Measurements from ENCODE around the gene CORO7. TPM values are rescaled to one million over a fixed set of nuclear protein-coding genes. Genes with fewer than 3 reads are reported as not detected.

CORO7 gene

GRCh38 chr16:4306470-4307214 lies 109.8 kb downstream of the CORO7 start:
- WGBS: 57% methylated on average over 16 of the region's 16 CpGs

More at GRCh38 chr16:4306470-4307214, 109.8 kb downstream of the CORO7 start:
- Histone ChIP-seq H2BK5ac (ENCODE audit: low read depth, low read length, poor library complexity, severe bottlenecking) (no peak overlapping the region), H3K27ac (ENCODE audit: low read length, poor library complexity, severe bottlenecking) (peak overlapping the region; percentile 70), H3K23ac (ENCODE audit: low read length in 2 of 2) (no peak overlapping the region), H3K4me1 (ENCODE audit: control insufficient read depth, insufficient read depth, low read depth, low read length) (peaks cover 33% of the 10 kb centered on the region), H3K36me3 (ENCODE audit: control insufficient read depth in 1 of 2, insufficient read depth in 2 of 2, low read depth in 1 of 2, low read length in 2 of 2) (peaks cover 0 to 11% of the 10 kb centered on the region in 2 experiments), H2AFZ (ENCODE audit: low read depth, low read length) (no peak overlapping the region), H2BK12ac (ENCODE audit: low read length in 2 of 2) (peak overlapping the region; percentile 7 to 92), H4K91ac (ENCODE audit: low read length) (peak overlapping the region; percentile 91), H4K8ac (ENCODE audit: low read length) (peak overlapping the region; percentile 71), H3K27me3 (ENCODE audit: control insufficient read depth in 1 of 2, insufficient read depth in 1 of 2, low read length in 2 of 2) (no peaks in the 10 kb centered on the region), H3K9me3 (ENCODE audit: control insufficient read depth, low read length) (no peaks in the 10 kb centered on the region), H3K4me2 (ENCODE audit: low read length, poor library complexity, severe bottlenecking) (peak overlapping the region; percentile 36), H3K9ac (ENCODE audit: low read length) (peak overlapping the region; percentile 86), H2BK15ac (ENCODE audit: low read depth, poor library complexity, severe bottlenecking) (peak overlapping the region; percentile 15), H3K79me1 (replicated peaks; ENCODE audit: low read length, poor library complexity, severe bottlenecking) (peaks cover 9% of the 10 kb centered on the region), H3K4me3 (ENCODE audit: insufficient read depth in 1 of 2, low read depth in 1 of 2, low read length in 2 of 2) (peak overlapping the region in 1 of 2 experiments; percentile 86), H2BK120ac (ENCODE audit: low read depth, low read length) (peak overlapping the region; percentile 39), H3K14ac (ENCODE audit: low read length in 2 of 2) (peak overlapping the region in 1 of 2 experiments; percentile 12), H3K18ac (ENCODE audit: low read depth in 1 of 2, low read length in 2 of 2) (peak overlapping the region; percentile 13 to 37), H2AK5ac (ENCODE audit: low read length, severe bottlenecking) (peak overlapping the region; percentile 67), H3K4ac (ENCODE audit: low read depth in 1 of 2, low read length in 2 of 2) (peak overlapping the region; percentile 41 to 78)
- no peak for DNase-seq

Small RNA genes lying within 50 kb of the gene (small RNA-seq; reads per million reads assigned to genes)
- gene AC012676.2 (ENCODE audit: low read depth): not detected

All from mesenchymal stem cell (in vitro differentiated cells and primary cell).